ENCODE measurements around the gene SNCA. TPM values are rescaled to one million over a fixed set of nuclear protein-coding genes. Genes with fewer than 3 reads are reported as not detected.

The SNCA gene
- total and polyA plus RNA-seq, 7 donors, result 3.5 to 27.0 (median 20.4) TPM

DNA sequence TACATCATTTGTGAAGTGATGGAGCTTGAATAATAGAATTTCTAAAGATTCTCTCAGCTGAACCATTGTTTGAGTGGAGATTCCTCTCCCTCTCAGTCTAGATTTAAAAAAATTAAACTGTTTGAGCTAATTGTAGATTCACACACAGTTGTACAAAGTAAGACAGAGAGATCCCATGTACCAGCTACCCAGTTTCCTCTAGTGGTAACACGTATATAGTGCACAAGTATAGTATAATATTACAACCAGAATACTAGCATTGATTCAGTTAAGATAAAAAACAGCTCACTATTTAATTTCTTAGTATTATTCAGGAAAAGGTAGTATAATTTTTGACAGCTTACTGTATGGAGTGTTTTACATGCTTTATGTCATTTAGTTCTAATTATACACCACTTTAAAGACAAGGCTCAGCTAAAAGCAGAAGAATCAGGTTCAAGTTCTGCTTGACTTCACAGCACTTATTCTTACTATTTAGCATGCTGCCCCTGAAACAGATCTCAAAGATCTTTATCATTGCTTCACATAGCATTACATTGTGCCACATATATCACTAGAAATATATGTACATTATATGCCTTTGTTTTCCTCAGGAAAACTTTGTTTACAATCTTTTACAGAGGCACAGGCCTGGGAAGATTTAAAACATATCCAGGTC is 136.1 kb downstream of the SNCA start:
- no peak for DNase-seq
- no peak overlapping the region for H3K27ac ChIP-seq
- peaks cover 0 to 1% (median 0%) of the 10 kb centered on the region in 4 donors for H3K9me3 ChIP-seq
- no peaks in the 10 kb centered on the region for H3K36me3 ChIP-seq
- H3K4me3 ChIP-seq, result no peak overlapping the region
- H3K4me1 ChIP-seq, result no peaks in the 10 kb centered on the region
- intact Hi-C loops (cut with DNase I), result no loop called here
- 73 to 80% methylated on average over 1 of the region's 1 CpG for WGBS, 2 donors
- no peaks in the 10 kb centered on the region for H3K27me3 ChIP-seq
- TF ChIP-seq EP300 (IDR thresholded peaks at IDR 0.05), result no peak
- no peak for TF ChIP-seq POLR2AphosphoS5 (IDR thresholded peaks at IDR 0.05)
- TF ChIP-seq CTCF (IDR thresholded peaks at IDR 0.05), result no peak
- TF ChIP-seq POLR2A (IDR thresholded peaks at IDR 0.05), result no peak

GRCh38 chr4:89685690-89686089 is 151.3 kb downstream of the SNCA start:
- Histone ChIP-seq H3K27me3 (no peaks in the 10 kb centered on the region), H3K27ac (no peak overlapping the region), H3K4me3 (no peak overlapping the region), H3K4me1 (no peaks in the 10 kb centered on the region), H3K36me3 (no peaks in the 10 kb centered on the region), H3K9me3 (no peaks in the 10 kb centered on the region)
- intact Hi-C loops (cut with DNase I), result no loop called here
- TF ChIP-seq POLR2A (IDR thresholded peaks at IDR 0.05), result no peak
- no peak for TF ChIP-seq POLR2AphosphoS5 (IDR thresholded peaks at IDR 0.05)
- no peak for TF ChIP-seq EP300 (IDR thresholded peaks at IDR 0.05)
- no peak for TF ChIP-seq CTCF (IDR thresholded peaks at IDR 0.05)
- 86 to 95% methylated on average over 4 of the region's 4 CpGs for WGBS, 2 donors
- no peak for DNase-seq

DNA sequence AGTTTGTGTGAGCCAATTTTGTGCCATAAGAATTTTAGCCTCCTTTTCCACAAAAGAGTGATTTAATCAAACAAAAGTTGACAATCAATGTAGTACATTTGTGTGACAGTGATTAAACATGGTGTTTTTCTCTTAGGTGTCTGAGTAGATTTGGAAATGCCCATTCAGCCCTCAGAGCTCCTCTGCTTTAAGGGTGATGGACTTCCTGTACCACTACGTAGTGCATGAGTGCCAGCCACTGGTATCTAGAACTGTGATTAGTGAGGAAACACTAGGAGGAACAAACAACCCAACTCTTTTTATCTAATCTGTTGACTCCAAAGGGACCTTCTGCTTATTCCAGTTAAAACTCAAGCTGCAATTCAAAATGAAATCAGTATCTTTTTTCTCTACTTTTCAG is 151.7 kb downstream of the SNCA start:
- intact Hi-C loops (cut with DNase I), result no loop called here
- whole genome bisulfite sequencing, 2 donors, result 76 to 85% methylated on average over 1 of the region's 1 CpG
- no peaks in the 10 kb centered on the region for H3K4me1 ChIP-seq
- no peaks in the 10 kb centered on the region for H3K36me3 ChIP-seq
- TF ChIP-seq CTCF (IDR thresholded peaks at IDR 0.05) (no peak), POLR2A (IDR thresholded peaks at IDR 0.05) (no peak), POLR2AphosphoS5 (IDR thresholded peaks at IDR 0.05) (no peak), EP300 (IDR thresholded peaks at IDR 0.05) (no peak)
- H3K4me3 ChIP-seq, result no peak overlapping the region
- H3K9me3 ChIP-seq, result no peaks in the 10 kb centered on the region
- no peak overlapping the region for H3K27ac ChIP-seq
- DNase-seq, result no peak
- no peaks in the 10 kb centered on the region for H3K27me3 ChIP-seq

DNA sequence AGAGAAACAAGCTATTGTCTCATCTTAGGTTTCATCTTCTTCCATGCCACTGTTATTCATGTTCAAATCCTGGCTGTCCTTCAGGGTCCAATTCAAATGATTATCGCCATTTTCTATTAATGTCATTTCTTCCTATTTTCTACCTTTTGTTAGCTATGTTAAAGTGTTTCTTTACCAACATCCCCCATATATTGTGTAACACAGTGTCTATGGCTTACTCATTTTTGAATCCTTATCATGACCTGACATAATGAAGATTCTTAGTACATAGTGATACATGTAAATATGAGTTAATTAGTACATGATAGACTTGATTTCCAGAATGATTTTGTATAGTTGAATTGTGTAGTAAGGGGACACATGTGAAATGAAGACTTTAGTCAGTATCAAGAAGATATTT is 152.4 kb downstream of the SNCA start:
- no peaks in the 10 kb centered on the region for H3K36me3 ChIP-seq
- intact Hi-C loops (cut with DNase I), result no loop called here
- no peaks in the 10 kb centered on the region for H3K9me3 ChIP-seq
- H3K4me3 ChIP-seq, result no peak overlapping the region
- H3K4me1 ChIP-seq, result no peaks in the 10 kb centered on the region
- no peaks in the 10 kb centered on the region for H3K27me3 ChIP-seq
- no peak for DNase-seq
- TF ChIP-seq POLR2AphosphoS5 (IDR thresholded peaks at IDR 0.05) (no peak), POLR2A (IDR thresholded peaks at IDR 0.05) (no peak), CTCF (IDR thresholded peaks at IDR 0.05) (no peak), EP300 (IDR thresholded peaks at IDR 0.05) (no peak)
- 99% methylated on average over 1 of the region's 1 CpG for WGBS, 2 donors
- no peak overlapping the region for H3K27ac ChIP-seq

GRCh38 chr4:89682808-89683207 is 154.2 kb downstream of the SNCA start:
- Histone ChIP-seq H3K4me3 (no peak overlapping the region), H3K27me3 (no peaks in the 10 kb centered on the region), H3K27ac (no peak overlapping the region), H3K36me3 (no peaks in the 10 kb centered on the region), H3K4me1 (no peaks in the 10 kb centered on the region), H3K9me3 (no peaks in the 10 kb centered on the region)
- no peak for DNase-seq
- intact Hi-C loops (cut with DNase I), result no loop called here
- 65 to 75% methylated on average over 2 of the region's 2 CpGs for WGBS, 2 donors
- no peak for TF ChIP-seq POLR2A (IDR thresholded peaks at IDR 0.05)
- TF ChIP-seq CTCF (IDR thresholded peaks at IDR 0.05), result no peak
- TF ChIP-seq POLR2AphosphoS5 (IDR thresholded peaks at IDR 0.05), result no peak
- no peak for TF ChIP-seq EP300 (IDR thresholded peaks at IDR 0.05)

All from sigmoid colon (tissue), 7 donors.